Choroid plexus epithelial cell (primary cell): ENCODE data around the gene PNKD.
A peak's percentile ranks its signal among the peaks of the same experiment; 100 is the strongest.

Experiments used
- DNase-seq: peaks from one replicate; pipeline ENCODE4 v3.0.0-alpha.2; 2010; ENCODE audit warnings: low read depth
- H3K4me3 ChIP-seq: 2 replicates; pipeline ENCODE4 v1.5.1; 2011; ENCODE audit warnings: low read depth, mild to moderate bottlenecking, control low read depth, low read length, moderate library complexity
- TF ChIP-seq, protein P1 (sequence below): conservative IDR thresholded peaks from 2 replicates; pipeline ENCODE4 v1.5.1; 2011; ENCODE audit warnings: low read depth, mild to moderate bottlenecking, control low read depth, inconsistent platforms, low read length, moderate library complexity

Gene PNKD

DNA sequence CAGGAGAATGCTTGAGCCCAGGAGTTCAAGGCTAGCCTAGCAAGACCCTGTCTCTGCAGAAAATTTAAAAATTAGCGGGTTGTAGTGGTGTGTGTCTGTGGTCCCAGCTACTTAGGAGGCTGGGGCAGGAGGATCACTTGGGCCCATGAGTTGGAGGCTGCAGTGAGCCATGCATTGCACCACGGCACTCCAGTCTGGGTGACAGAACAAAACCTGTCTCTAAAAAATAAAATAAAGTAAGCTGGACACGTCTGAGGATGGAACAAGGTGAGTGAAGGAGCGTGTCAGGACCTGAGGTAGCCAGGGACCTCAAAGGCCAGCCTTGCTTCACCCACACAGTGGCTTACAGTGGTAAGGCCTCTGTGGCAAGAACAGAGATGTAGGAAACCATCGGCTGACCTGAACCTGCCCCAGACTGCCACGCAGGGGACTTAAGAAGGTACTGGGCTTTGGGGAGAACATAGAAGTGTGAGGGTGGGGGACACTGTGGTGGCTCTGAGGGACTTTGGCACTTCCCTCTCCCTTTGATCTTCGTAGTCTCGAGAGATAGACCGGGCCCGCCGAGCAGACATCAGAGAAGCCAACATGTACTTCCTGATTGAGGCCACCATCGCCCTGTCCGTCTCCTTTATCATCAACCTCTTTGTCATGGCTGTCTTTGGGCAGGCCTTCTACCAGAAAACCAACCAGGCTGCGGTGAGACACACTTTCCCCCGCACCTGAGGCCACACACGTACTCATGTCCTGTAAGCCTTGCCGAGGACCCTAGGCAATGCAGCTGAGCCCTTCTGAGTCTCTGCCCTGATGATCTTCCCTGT lies 119.2 kb downstream of the PNKD start:
- no peak overlapping the region for H3K4me3 ChIP-seq
- DNase-seq = no peak
- TF ChIP-seq, protein P1, sequence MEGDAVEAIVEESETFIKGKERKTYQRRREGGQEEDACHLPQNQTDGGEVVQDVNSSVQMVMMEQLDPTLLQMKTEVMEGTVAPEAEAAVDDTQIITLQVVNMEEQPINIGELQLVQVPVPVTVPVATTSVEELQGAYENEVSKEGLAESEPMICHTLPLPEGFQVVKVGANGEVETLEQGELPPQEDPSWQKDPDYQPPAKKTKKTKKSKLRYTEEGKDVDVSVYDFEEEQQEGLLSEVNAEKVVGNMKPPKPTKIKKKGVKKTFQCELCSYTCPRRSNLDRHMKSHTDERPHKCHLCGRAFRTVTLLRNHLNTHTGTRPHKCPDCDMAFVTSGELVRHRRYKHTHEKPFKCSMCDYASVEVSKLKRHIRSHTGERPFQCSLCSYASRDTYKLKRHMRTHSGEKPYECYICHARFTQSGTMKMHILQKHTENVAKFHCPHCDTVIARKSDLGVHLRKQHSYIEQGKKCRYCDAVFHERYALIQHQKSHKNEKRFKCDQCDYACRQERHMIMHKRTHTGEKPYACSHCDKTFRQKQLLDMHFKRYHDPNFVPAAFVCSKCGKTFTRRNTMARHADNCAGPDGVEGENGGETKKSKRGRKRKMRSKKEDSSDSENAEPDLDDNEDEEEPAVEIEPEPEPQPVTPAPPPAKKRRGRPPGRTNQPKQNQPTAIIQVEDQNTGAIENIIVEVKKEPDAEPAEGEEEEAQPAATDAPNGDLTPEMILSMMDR = no peak

DNA sequence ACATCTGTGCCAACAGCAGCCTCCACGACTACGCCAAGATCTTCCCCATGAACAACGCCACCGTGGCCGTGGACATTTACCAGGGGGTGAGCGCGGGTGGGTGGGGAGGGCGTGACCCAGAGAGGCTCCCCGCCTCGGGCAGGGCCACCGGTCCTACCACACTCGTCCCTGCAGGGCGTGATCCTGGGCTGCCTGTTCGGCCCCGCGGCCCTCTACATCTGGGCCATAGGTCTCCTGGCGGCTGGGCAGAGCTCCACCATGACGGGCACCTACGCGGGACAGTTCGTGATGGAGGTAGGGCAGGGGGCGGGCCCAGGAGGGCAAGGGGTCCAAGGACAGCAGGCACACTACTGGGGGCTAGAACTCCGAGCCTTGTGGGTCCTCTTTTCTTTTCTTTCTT lies 120.9 kb downstream of the PNKD start:
- DNase-seq = no peak
- TF ChIP-seq, protein P1 = no peak
- H3K4me3 ChIP-seq = no peak overlapping the region

DNA sequence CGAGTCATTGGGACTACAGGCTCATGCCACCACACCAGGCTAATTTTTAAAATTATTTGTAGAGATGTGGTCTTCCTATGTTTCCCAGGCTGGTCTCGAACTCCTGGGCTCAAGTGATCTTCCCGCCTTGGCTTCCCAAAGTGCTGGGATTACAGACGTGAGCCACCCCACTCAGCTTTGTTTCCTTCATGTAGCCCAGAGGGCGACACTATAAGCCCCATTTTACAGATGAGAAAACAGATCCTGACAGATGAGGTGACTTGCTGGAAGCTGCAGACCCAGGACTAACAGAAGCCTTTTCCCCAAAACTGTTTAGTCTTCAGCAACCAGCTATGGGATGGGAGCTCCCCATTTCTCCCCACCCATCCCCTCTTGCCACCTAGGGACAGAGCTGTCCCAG lies 122.1 kb downstream of the PNKD start:
- H3K4me3 ChIP-seq = no peak overlapping the region
- no peak for DNase-seq
- TF ChIP-seq, protein P1 = no peak

DNA sequence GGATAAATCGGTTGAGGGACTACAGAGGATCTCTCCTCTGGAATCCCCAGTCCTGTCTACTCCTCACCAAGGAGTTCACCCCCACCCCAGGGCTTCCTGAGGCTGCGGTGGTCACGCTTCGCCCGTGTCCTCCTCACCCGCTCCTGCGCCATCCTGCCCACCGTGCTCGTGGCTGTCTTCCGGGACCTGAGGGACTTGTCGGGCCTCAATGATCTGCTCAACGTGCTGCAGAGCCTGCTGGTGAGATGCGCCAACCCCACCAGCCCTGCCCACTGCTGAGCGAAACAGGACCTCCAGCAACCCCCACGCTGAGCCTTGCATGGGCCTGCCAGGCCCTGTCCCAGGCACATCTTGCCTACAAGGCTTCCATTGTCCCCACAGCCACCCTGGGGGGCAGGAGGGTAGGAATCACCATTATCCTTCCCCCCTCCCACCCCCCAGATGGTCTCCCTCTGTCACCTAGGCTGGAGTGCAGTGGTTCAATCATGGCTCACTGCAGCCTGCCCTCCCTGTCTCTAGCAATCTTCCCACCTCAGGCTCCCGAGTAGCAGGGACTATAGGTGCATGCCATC lies 122.7 kb downstream of the PNKD start:
- TF ChIP-seq, protein P1 = no peak
- DNase-seq = no peak
- no peak overlapping the region for H3K4me3 ChIP-seq

DNA sequence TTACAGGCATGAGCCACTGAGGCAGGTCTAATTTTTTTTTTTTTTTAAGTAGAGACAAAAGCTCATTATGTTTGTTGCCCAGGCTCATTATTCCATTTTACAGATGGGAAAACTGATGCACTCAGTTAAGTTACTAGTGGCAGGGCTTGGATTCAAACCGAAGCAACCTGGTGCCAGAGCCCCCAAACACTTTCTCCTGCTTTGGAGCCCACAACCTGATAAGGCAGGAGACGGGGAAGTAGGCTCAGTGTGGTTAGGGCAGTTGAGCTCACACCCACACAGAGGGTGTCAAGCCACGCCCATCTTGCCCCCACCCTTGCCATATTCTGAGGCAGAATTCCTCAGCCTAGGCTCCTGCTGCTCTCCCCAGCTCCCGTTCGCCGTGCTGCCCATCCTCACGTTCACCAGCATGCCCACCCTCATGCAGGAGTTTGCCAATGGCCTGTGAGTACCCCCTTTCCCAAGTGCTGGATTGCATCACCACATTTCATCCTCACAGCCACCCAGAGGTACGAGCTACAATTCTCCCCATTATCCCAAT lies 123.5 kb downstream of the PNKD start:
- H3K4me3 ChIP-seq = no peak overlapping the region
- DNase-seq = no peak
- TF ChIP-seq, protein P1 = no peak

DNA sequence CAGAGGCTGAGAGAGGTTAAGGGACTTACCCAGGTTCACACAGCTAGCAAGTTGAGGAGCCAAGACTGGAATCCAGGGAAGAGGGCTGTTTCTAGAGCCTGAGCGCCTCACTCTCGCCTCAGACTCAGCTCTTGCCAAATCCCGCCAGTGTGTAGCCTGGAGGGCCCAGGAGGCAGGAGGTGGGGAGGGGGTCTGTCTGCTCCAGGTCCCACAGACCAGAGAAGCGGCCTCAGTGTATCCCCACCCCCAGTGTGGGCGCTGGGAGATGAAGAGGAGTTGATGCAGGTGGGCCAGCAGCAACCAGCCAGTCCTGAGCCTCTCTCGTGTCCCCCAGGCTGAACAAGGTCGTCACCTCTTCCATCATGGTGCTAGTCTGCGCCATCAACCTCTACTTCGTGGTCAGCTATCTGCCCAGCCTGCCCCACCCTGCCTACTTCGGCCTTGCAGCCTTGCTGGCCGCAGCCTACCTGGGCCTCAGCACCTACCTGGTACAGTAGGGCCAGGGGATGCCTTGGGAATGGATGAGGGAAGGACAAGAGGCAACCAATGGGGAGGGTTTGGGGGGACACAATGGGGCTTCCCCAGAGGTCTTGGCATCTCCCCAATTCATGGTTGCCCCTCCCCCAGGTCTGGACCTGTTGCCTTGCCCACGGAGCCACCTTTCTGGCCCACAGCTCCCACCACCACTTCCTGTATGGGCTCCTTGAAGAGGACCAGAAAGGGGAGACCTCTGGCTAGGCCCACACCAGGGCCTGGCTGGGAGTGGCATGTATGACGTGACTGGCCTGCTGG lies 124.2 kb downstream of the PNKD start:
- DNase-seq = peak; percentile 31
- H3K4me3 ChIP-seq = no peak overlapping the region
- TF ChIP-seq, protein P1 = no peak
